HG03159 (cell line): ENCODE data around the gene RRP15.

Experiments
- ATAC-seq: cut with Tn5 transposase; IDR thresholded peaks from one replicate; pipeline ENCODE4 v1.9.1; 2021; ENCODE audit warnings: mild to moderate bottlenecking, moderate library complexity; ENCODE audit not compliant: unreplicated experiment

The RRP15 gene

DNA sequence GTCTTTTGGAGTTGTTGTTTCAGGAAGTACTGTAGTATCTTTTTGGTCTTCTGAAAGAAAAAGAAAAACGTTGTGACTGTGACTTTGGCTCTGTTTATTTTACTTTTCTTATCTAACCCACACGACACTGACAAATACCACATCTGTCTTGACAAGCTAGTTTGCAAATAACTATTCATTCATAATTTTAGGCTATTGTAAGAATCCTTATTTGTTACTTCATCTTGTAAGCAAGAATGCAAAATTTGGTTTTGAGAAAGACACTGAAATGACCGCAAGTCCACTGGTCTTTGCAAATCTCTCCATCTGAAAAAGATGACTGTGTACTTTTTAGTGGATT, 72.8 kb downstream of the RRP15 start:
- ATAC-seq, result no peak

- no peak for ATAC-seq
These were observed 76.4 kb downstream of the RRP15 start for GRCh38 chr1:218361298-218362065.

- no peak for ATAC-seq
These were observed 77.5 kb downstream of the RRP15 start for GRCh38 chr1:218362418-218363076.

GRCh38 chr1:218363141-218363540, 78.0 kb downstream of the RRP15 start:
- ATAC-seq, result no peak

DNA sequence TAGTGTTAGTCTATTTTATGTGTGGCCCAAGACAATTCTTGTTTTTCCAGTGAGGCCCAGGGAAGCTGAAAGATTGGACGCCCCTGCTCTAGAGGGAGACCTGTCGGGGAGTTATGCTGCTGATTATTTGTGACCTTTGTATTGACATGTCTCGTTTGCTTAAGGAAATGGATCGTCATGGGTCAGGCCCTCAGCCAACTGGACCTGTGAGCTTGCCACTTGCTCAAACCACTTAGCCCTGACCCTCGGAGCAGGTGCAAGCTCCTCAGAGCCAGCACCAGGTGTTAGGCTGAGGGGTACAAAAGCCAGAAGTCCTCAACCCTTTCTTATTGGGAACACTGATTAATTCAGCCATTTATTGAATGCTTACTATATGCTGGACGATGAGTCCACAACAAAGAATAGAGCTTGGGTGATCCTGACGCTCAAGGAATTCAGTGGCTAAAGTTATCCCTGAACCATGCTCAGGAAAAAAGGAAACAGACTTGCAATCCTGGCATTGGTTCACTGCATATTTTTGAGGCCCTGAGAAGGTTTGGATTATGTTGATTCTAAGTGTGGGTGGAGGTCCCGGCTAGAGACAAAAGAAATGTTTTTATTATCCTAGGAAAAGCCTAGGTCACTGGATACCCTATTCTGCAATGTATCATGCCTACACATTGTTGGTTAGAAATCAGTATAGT, 79.1 kb downstream of the RRP15 start:
- no peak for ATAC-seq

DNA sequence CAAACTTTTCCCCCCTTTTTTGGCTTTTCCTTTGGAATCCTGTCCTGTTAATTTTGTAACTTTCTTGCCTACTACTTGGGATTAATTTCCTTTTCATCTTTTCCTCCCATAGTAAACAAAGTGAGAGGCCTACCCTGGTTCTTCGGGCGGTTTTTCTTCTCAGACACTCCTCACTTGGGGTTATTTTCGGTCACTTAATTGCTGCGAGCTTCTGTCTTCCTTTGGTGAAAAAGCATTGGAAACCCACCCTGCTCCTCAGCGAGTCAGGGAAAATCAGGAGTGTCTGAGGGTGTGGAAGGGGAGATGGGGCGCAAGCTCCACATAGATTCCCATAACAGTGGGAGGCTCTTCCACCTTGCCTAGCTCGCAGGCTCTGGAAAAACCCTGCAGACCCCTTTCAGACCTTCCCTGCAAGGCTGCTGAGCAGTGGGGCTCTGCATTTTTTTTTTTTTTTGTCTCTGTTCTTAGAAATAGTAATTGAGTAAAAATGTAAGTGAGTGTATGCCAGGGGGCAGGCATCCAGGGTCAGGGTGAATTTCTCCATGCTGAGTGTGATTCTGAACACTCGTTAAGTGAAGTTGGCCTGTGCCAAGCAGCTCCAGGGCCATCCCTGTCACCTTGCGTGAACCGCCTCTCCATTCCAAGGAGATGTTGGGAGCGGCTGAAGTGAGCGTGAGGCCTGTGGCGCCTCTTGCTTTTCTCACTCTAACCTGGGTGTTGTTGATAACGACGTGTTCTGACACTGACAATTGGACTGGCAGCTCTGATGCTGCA, 80.3 kb downstream of the RRP15 start:
- ATAC-seq, result no peak

DNA sequence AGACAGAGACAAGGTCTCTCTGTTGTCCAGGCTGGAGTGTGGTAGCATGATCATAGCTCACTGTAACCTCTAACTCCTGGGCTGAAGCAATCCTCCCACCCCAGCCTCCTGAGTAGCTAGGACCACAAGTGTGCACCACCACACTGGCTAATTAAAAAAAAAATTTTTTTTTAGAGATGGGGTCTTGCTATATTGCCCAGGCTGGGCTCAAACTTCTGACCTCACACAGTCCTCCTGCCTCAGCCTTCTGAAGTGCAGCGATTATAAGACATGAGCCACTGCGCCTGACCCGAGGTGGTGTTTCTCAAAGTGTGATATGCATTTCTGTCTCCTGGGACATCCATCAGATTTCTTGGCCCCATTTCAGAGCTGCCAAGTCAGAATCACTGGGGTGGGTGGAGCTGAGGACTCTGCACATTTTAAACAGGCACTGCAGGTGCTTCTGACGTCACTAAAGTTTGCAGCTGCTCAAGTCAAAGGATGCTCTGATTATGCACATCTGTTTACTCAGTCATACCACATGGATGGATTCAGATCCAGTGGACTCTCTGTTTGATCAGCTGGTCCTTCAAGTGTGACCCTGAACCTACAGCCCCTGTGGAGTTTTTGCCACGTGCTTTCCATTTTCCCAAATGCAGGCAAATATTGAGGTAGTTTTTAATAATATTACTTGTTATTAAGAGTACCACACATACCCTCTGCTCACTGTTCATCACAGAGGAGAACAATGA, 81.4 kb downstream of the RRP15 start:
- ATAC-seq, result no peak

DNA sequence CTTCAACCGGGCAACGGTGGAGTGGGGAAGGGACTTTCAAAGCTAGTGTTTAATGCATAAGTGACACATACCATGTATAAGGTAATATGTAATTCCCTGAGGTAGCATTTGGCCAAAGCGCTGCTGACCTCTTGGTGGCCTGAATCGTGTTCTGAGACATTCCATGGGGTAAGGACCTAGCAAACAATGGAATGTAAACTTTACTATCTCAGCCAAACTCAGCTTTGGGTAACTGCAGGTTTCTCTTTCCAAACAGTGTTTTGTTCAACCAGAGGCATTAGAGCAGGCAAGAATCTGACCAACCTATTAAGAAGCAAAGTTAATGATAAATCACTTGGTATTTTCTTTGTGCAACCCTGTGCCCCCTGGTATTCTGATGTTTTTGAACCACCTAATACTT, 82.0 kb downstream of the RRP15 start:
- ATAC-seq, result no peak

DNA sequence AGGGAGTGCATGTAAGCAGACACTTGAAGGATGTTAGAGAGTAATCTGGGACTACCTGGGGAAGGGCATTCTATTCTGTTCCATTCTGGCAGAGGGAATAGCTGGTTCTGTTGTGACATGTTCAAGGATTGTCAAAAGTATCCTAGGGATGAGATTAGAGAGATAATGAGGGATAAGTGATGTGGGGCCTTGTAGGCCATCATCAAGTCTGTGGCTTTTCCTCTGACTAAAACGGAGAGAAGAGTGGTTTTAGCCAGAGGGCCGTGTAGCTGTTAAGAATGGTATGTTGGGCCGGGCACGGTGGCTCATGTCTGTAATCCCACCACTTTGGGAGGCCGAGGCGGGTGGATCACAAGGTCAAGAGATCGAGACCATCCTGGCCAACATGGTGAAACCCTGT, 83.6 kb downstream of the RRP15 start:
- ATAC-seq, result no peak

DNA sequence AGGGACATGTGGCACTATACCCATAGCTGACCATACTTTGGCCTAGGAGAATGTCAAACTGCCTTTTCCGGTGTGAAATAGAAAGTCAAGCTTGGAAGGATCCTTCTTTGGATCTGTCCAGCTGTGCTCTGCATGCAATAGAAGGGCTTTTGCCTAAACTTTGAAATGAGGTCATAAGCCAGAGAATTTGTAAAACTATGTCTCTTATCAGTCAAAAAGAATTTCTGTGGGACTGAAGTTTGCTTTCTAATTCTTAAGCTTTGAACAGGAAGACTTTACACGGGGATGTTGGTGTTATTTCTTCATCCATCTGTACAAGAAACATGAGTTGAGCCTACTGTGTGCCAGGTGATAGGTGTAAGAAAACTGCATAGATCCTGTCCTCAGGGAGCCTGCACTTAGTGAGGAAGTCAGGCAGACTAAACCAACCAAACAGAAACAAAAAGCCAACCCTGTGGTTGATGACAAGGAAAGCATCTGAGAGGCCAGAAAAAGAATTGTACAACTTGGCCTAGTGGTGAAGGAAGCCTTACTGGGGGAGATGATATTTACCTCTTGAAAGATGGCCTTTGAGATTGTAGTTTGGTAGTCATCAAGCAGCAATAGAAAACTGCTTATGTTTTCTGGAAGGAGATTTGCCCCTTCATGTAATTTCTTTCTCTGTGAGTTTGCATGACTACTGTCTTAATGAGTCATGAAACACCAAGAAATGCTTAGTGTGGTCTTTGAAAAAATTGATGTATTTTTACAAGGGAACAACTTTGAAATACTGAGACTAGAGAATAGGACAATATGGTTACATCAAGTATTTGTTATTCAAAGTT, 84.8 kb downstream of the RRP15 start:
- ATAC-seq, result no peak

GRCh38 chr1:218371927-218372672, 87.0 kb downstream of the RRP15 start:
- ATAC-seq, result no peak

DNA sequence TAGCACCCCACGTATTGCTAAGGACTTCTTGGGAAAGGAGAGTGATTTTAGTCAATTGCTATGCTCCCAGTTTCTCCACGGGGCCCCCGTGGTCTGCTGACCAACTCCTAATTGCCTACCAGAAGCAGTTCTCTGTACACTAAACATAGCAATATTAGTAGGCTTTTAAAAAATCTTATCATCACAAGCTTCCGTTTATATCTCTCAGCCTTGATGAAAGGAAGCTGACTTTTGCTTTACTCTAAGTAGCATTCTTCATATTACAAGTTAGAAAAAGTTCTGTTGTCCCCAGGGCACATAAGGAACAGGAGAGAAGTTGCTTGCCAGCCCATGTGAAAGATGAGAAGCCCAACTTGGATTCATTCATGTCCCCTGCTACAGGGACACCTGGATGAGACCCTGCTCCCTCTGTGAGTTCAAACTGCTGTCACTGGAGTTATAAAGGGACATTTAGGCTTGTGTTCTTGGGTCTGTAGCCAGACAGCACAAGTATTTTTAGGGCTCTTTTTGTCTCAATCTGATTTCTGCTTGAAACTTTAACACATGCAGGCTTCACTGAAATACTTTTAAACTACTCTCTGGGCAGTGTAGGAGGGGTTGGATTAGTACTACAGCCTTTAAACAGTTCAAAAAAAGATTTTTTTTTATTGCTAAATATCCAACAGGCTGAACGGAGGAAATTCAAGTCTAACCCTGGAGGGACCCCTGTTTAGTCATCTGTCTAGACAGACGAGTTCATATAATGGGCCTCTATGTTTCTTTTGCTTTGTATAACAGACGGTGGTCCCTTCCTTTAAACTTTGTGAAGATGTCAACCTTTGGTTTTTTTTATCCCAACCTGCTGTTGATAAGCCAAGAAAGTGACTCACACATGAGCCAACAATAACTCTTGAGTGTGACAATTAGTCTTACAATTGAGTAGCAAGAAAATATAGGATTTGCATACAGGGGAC, 89.6 kb downstream of the RRP15 start:
- ATAC-seq, result no peak

DNA sequence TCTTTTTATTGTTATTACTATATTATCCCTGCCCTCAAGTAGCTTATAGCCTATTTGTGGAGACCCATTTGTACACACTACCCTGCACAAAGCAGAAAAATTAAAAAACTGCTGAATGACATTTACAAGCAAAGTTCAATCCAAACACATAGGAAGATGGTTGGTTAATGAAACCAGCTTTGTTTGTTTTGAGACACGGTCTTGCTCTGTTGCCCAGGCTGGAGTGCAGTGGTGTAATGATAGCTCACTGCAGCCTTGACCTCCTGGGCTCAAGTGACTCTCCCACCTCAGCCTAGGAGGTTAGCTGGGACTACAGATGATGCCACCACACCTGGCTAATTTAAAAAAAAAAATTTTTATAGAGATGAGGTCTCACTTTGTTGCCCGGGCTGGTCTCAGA, 91.6 kb downstream of the RRP15 start:
- ATAC-seq, result peak; percentile 8

- peak; percentile 74 for ATAC-seq
These were observed 92.1 kb downstream of the RRP15 start for GRCh38 chr1:218377143-218377660.

GRCh38 chr1:218380125-218380977, 95.3 kb downstream of the RRP15 start:
- no peak for ATAC-seq

GRCh38 chr1:218382261-218382660, 97.2 kb downstream of the RRP15 start:
- no peak for ATAC-seq

GRCh38 chr1:218383051-218383450, 98.0 kb downstream of the RRP15 start:
- ATAC-seq, result no peak
